NCI-H2227 (cell line): ENCODE measurements around the gene CLCA1.

Source experiments
- DNase-seq: peaks from one replicate; lab custom pipeline; 2025; ENCODE audit not compliant: unreplicated experiment; lab: John Stamatoyannopoulos, UW

Gene CLCA1

DNA sequence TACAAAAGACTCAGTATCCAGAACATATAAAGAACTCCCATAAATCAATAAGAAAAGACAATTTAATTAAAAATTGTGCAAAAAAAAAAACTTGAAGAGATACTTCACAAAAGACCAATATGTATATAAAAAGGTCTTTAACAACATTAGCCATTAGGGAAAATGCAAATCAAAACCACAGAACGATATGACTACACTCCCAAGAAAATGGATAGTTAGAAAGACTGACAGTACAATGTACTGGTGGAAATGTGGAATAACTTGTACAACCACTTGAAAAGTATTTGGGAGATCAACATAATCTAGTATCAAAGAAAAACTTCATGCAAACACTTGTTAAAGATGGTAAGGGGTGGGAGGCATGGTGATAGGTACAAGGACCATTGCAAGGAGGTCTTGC, 3.9 kb upstream of the CLCA1 start:
- DNase-seq, result no peak

GRCh38 chr1:86466109-86466844, 2.5 kb upstream of the CLCA1 start:
- no peak for DNase-seq

DNA sequence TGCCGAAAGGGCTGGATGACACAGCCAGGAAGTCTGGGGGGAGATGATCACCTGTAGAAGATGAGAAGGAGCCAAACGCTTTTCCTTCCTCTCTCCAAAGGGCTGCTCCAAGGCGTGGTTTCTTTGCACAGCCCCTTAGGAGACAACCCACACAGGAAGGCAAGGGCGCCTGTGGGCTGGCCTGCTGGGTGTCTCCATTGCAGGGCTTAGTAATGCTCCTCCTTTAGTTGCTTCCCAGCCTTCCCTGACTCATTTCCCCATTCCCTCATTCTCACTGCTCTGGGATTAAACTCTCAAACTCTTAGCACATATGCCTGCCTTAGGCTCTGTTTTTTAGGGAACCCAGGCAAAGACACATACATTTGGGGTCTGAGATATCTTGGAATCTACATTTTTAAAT, 1.7 kb upstream of the CLCA1 start:
- DNase-seq, result no peak

GRCh38 chr1:86470859-86471258, 2.1 kb downstream of the CLCA1 start:
- DNase-seq, result no peak

DNA sequence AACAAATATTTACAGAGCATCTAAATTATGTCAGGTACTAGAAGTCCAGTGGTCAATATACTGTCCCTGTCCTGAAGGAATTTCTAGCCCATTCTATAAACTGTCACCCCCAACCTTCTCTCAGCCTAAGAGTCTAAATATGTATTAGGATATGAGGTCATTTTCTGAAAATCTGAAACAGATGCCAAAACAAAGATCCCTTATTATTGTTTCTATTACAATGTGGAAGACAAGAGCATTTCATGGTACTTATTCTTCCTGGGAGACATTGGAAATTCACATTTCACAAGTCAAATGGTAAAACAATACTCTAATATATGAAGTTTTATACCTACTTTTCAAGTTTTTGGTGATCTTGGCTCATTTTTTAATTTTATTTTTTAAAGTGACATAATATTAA, 2.6 kb downstream of the CLCA1 start:
- DNase-seq, result no peak

DNA sequence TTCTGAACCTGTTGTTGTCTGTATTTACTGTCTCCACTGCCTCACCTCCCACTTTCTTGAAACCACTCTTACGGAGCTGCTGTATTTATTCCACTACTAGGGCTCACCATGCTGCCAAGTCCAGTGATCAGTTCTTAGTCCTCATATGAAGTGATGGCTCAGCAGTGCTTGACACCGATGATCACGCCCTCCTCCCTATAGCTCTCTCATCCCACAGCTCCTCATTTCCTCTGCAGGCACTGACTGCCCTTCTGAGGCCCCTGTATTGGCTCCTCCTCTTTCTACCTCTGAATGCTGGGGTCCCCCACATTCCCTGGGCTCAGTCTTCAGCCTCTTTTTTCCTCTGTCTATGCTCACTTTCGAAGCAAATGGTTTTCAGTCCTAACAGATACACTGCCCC, 3.4 kb downstream of the CLCA1 start:
- peak; percentile 6 for DNase-seq

DNA sequence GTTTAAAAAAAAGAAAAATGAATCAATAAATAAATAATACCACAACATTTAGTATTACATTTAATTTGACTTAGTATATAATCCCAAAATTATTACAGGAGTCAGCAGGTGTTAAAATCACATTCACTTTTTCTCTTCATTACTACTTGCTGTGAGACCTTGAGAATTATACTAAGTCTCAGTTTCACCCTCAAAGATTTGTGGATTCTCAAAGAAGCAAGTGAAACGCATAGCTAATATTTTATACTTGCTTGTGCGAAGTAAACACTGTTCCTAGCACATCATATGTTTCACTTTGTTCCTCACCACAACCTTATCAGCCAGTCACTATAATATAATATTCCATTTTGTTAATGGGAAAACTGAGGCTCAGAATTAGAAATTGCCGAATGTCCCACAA, 4.0 kb downstream of the CLCA1 start:
- no peak for DNase-seq

- no peak for DNase-seq
Observed at GRCh38 chr1:86477256-86477655, 8.5 kb downstream of the CLCA1 start.

- DNase-seq, result no peak
Observed at GRCh38 chr1:86477682-86478081, 9.0 kb downstream of the CLCA1 start.

GRCh38 chr1:86478416-86479156, 9.9 kb downstream of the CLCA1 start:
- DNase-seq, result no peak

- no peak for DNase-seq
Observed at GRCh38 chr1:86481966-86482365, 13.2 kb downstream of the CLCA1 start.

- no peak for DNase-seq
Observed at GRCh38 chr1:86487131-86487810, 18.5 kb downstream of the CLCA1 start.

DNA sequence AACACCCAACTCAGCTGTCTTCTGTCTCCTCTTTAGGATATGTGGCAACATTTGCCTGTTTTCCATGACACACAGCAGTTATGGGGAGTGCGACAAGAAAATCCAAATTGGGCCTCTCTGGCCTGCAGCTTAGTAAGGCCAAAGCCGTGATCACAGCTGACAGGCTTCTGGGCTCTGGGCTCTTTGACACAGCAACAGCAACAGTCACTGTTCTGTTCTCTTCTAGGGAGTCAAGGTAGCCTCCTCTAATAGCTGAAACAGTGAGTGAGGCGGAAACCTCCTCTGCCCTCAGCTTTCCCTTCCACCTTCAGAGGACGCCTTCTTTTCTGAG, 19.0 kb downstream of the CLCA1 start:
- no peak for DNase-seq

GRCh38 chr1:86489242-86489878, 20.6 kb downstream of the CLCA1 start:
- DNase-seq, result no peak

GRCh38 chr1:86491171-86491950, 22.6 kb downstream of the CLCA1 start:
- no peak for DNase-seq

DNA sequence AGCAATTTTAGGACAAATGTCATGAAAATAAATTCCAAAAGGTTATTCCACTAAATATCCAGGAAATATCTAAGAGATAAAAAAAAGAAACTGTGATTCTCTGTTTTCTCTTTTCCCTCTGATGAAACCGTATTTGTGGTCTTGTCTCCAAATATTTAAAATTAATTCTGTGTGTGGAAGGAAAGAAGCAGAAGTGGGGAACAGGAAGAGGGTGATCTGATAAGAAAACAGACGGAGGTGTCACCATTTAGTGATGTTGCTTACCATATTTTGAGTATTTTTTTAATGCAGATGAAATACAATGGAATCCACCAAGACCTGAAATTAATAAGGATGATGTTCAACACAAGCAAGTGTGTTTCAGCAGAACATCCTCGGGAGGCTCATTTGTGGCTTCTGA, 29.6 kb downstream of the CLCA1 start:
- no peak for DNase-seq

- DNase-seq, result peak; percentile 71
Observed at GRCh38 chr1:86499987-86500593, 31.4 kb downstream of the CLCA1 start.

- no peak for DNase-seq
Observed at GRCh38 chr1:86500714-86501113, 32.0 kb downstream of the CLCA1 start.

- DNase-seq, result peak; percentile 57
Observed at GRCh38 chr1:86502125-86502646, 33.5 kb downstream of the CLCA1 start.

- peak; percentile 46 for DNase-seq
Observed at GRCh38 chr1:86502721-86503405, 34.1 kb downstream of the CLCA1 start.
